Stimulated activated CD8-positive, alpha-beta memory T cell treated with anti-CD3 and anti-CD28 coated beads, Interleukin-12 subunit alpha, Interleukin-12 subunit beta, amount 100 ng/mL, for 24 hours (primary cell): ENCODE results near the gene GNB1L.

Experiments used
- DNase-seq: peaks from one replicate; pipeline ENCODE4 v3.0.0-alpha.2; 2020; ENCODE audit errors: extremely low read depth

GNB1L gene

DNA sequence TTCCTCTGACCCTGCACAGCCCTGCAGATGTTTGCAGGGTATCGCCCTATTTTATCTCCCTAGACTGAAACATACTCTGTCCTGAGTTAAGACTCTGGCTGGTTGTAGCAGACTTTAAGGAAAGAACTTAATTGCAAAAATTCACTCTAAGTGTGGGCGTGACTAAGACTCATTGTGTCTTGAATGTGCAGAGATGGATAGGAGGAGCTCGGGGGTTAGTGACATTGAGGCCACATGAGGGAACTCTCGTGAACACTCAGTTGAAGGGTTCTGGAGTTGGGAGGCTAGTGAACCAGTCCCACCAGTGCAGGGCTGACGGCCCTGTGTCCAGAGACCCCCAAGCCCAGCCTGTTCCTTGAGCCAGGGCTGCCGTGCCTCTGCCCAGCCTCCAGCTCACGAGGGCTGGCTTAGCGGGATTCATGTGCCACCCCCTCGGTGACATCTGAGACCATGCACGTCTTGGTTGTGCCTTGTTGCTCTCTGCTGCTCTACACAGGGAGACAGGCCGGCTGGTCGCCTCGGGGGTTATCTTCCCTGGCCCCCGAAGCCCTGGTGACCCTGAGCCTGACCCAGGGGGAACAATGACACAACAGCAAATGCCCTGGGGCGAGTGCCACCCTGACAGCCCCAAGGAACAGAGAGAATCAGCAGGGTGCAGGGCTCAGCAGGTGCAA, 105.5 kb downstream of the GNB1L start:
- DNase-seq = no peak

DNA sequence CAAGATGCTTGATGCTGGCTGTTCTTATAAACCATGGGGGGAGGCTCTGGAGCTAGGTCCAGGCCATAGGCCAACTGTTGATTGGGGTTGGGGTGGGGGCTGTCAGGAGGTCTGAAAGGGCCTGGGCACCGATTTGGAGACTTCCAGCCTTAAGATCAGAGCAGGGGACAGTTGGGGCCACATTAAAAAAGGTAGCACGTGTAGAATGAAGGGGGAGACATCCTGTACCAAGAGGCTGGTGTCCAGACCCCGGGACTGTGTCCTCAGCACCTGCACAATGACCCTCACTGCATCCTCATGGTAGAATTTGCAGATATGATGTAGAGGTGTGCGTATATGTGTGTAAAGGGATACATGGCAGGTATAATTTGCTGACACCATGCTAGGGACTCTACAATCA, 106.5 kb downstream of the GNB1L start:
- no peak for DNase-seq

DNA sequence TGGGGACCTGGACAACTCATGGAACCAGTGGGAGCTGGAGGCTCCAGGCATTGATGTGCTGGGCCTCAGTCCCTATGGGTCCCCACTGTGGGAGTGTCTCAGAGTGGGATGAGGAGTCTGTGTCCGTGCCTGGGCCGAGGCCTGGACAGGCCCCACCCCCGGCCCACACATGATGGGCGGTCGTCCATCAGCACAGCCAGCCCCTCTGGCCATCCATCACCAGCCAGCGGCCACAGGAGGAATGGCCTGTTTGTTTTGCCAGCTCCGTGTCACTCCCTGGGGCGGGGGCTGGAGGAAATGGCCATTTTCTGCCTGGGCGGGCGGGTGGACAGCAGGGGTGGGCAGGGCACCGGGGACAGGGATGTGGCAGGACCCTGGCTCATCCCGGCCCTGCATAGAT, 107.1 kb downstream of the GNB1L start:
- DNase-seq = no peak

DNA sequence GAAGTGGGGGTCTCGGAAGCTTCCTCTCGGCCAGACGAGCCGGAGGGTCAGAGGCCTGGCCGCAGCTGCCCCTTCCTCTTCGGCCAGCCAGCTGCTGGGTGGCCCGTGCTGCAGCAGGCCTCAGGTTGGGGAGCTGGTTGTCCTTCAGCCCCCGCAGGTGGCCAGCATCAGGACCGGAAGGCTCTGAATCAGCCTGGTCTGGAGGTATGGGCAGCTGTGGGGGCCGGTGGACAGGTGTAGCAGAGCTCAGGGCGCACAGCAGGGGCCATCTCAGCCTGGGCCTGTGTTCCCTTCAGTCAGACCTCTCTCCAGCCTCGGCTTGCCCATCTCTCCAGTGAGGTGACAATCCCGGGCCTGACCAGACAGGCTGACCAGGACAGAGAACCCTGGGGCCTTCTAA, 107.9 kb downstream of the GNB1L start:
- no peak for DNase-seq

DNA sequence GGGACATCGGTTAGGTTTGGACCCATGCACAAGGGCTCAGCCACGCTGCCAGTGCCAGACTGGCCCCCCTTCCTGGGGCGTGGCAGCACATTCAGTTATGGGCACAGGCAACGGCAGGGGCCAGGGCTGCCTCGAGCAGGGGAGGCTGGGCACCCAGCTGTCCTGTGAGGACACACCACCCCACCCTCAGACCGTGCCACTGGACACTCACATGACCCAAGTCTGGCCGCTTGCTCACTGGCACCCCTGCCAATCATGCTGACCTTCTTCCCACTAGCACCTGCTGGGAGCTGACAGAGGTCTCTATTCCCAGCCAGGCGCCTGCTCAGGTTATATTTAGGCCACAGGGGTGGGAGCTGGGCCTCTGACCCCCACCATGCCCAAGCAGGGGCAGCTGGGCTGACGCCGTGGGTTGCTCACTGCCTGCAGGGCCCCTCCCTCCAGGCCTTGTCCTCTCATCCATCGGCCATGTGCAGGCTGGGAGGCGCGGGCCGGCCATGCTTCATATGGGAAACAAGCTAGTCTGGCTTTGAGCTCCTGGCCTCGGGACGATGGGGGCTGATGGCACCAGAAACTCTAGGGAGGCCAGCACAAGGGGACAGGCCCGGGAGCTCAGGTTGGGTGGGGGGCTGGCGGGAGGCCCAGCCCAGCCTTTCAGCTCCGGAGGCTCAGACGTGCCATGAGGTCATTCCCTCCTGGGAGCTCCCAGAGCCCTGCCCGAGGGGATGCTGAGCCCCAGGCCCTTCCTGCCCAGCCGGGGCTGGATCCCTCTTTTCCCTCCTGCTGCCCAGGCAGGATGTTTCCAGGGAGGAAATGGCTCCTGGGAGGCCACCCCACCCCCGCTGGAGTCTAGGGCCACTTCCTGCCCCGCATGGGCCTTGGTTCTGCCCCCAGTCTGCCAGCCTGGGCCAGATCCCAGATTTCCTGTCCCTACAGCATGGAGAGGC, 109.2 kb downstream of the GNB1L start:
- no peak for DNase-seq

DNA sequence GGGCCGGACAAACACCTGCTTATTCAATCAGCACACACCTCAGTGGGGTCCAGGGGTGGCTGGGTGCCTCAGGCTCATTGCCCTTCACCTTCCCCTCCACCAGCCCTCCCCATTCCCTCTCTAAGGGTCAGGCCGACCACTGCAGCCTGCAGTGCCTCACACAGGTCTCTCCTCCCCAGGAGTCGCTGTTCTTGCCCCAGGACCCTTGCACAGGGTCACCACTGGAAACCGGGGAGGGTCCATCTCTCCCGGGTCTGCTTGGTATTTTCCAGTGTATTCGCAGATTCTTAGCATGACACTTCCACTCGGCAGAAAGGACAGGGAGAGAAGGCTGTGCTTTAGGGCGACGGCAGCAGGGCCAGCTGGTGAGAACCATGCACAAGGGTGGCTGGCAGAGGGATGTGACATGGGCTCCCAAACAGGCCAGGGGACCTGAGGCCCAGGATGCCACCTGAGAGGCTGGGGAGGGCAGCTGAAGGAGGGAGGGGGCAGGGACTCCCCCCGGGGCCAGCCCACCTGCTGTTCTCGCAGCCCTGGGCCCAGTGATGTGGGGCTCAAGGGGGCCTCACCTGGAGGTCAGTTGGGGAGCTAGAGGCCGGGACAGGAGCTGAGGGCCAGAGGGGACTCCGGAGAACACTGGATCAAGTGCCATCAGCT, 110.2 kb downstream of the GNB1L start:
- no peak for DNase-seq

DNA sequence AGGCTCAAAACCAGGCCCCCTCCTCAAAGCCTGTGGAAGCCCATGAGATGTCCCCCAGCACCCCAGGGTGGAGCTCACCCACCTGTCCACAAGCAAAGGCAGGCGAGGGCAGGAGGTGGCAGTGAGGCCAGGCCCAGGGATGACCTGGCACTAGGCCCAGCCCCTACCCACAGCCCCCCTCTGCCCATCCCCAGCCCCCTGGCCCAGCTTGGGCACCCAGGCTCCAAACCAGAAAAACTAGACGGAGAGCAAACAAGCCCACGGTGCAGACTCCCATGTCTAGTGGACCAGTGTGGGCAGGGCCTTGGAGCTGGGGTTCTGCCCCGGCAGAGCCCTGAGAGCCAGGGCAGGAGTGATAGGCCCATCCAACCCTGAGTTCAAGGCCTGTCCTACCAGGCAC, 111.0 kb downstream of the GNB1L start:
- DNase-seq = no peak

DNA sequence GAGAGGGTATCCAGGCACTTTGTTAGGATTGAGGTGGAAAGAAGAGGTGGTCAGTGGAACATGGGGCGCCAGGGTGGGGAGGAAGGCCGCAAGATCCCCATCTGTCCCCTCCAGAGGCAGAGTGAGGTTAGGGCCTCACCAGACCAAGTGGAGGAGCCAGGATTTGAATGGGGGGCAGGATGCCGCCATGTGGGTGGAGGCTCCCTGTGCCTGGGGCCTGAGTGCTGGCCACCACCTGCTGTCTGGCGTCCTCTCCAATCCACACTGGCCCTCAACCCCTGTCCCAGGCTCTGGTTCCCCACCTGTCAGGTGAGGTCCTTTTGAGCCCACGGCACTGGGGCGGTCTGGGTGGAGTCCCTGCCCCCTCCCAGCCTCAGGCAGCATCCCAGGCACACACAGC, 111.6 kb downstream of the GNB1L start:
- DNase-seq = no peak

DNA sequence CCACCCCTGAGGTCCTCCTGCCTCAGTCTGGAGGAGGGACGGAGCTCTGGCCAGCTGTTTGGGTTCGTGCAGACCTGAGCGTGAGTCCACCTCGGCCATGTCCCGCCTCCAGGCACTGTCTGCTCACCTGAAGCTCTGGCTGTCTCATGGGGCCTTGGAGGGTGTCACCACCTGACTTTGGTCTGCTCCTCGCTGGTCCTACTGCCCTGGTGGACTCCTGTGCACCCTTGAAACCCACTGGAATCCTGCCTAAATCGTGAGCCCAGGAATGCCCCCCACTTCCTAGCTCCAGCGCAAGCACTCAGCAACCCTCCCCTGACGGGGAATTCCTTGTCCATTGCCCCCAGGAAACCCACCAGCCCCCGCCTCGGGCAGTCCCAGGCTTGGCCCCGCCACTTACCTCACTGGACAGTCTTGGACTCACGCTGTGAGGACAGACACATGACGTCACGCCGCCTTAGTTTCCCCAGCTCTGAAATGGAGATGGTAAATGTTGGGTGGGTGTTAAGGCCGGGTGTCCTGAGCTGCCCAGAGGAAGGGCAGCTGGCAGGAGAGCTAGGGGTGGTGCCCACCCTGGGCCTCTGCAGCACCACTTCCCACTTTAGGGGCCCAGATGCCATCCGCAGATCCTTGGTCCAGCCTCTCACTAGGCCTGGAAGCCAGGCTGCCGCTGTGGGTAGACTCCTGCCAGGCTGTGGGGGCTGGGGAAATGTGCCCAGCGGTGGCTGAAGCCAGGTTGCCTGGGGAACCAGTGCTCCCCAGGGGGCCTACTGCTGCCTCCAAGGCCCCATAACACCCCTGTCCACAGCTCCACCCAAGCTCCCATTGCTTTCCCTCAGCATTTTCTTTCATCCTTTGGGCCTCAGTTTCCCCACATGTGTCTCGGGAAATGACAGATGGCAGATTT, 112.3 kb downstream of the GNB1L start:
- no peak for DNase-seq

DNA sequence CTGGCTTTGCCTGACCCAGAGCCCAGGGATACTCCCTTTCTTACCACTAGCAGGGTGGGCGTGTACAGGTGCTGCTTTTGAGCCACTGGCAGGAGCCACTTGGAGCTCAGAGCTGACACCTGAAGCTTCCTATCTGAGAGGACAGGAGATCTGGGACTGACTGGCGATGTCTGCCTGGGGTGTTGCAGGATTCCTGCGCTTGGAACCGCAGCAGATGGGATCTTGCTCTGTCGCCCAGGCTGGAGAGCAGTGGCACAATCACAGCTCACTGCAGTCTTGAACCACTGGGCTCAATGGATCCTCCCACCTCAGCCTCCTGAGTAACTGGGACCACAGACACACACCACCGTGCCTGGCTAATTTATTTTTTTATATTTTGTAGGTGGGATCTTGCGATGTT, 113.6 kb downstream of the GNB1L start:
- no peak for DNase-seq

DNA sequence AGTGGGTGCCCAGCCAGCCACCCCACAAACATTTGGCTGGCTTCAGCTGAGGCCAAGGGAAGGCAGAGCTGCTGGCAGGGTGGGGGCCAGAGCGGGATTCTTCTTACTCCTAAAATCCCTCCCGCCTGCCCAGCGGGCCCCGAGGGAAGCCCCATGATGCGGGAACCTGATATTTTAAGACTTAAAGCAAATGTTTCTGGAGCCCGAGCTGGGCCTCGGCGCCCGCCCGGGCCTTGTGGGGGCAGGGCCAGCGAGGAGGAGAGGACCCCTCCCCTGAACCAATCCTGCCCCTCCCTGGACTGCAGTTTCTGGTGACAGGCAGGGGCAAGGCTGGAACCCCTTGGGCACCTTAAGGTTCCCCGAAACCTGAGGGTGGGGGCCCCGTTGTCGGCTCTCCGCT, 114.1 kb downstream of the GNB1L start:
- no peak for DNase-seq

DNA sequence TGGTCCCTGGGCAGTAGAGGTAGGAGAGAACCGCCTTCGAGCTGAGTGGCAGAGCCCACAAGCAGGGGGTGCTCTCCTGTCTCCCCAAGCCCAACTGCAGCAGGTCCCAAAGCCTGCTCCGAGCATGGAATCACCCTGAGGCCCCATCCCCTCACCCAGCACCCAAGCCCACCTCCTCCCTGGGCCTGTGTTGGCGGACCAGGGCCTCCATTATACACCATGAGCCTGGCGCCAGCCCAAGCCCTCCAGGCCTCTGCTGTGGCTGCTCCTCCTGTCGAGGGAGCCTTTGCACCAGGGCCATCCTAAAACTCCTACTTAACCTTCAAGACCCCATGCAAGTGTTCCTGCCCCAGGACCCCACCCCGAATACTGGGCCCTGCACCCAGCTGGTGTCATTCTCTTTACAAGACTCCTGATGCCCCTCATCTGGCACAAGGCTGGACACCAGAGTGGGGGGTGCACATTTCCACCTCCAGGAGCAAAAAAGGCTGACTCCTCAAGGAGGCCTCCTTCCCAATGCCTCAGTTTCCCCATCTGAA, 114.7 kb downstream of the GNB1L start:
- no peak for DNase-seq

DNA sequence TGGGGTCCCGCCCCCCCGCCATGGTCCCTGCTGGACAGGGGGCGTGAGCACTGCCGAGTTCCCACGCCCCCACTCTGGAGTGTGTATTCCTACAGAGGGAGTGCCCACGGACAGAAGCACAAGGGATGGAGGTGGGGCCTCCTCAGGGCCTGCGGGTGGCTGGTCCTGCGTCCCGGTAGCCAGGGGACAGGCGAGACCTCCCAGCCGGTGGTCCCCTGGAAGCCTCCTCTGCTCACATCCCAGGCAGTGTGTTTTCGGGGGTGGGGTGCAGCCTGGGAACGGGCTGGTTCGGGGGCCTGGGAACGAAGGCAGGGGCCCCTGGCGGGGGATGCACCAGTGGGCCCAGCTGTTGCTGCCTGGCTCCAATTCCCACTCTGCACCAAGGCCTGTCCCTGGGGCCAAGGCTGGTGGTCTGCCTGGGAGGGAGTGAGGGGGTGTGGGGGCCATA, 115.2 kb downstream of the GNB1L start:
- no peak for DNase-seq

DNA sequence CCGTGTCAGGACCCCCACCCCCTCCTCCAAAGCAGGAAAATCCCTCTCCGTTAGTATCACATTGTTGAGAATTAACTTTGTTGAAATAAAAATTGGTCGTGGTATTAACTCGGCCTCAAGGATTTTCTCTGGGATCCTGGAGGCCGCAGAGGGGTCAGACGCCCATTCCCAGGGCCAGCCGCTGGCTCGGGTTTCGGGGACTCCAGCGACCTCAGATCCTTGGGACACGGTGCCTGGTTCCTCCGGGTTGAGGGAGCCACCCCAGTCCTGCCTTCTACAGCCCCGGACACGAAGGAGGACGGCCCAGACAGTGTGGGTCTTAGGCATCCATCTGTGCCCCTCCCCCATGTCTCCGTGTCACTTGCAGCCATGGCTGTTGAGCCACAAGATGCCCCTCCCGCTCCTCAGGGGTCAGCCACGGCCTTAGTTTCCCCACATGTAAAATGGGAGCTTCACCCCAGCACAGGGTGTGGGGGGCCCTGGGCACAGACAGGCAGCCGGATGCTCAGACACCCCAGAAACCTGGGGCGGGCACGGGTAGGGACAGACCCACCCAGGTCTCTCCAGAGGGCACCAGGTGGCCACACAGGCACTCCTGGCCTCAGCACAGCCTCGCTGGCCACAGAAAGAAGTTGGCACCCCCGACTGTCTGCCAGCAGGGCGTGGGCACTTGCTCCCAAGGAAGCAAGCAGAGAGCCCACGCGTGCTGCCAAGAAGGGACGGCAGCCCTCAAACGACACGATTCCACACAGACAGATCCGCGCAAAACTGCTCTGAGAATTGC, 115.8 kb downstream of the GNB1L start:
- no peak for DNase-seq

DNA sequence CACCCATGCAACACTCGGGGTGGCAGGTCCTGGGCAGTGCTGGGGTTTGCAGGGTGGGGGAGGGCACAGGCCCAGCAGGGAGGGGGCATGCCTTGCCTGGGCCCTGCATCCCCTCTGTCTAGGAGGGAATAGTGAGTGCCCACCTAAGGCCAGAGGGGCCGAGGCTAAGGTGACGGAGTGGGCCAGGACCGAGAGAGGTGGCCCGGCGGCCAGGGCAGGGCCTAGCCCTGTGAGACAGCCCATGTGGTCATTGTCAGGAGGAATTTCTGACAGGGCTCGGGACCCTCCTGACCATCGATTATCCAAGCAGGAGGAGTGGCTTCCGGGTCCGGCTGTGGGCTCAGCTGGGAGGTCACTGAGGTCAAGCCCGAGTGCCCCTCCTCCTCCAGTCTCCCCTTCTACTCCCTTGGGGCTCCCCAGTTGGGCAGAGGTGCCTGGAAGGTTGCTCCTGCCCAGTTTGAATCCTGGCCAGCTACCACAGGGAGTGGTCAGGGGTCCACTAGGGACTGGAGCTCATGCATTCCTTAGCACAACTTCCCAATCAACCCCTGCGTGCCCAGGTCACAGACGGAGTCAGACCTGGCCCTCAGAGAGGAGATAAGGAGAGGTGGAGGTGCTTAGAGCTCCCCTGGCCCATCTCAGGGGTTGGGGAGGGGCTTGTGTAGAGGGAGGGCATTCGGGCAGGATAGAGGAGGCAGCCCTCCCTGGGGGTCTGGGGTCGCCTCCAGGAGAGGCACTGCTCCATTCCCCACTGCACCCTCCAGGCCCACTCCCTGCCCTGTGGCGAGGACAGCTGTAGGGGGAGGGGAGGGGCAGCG, 116.6 kb downstream of the GNB1L start:
- no peak for DNase-seq

DNA sequence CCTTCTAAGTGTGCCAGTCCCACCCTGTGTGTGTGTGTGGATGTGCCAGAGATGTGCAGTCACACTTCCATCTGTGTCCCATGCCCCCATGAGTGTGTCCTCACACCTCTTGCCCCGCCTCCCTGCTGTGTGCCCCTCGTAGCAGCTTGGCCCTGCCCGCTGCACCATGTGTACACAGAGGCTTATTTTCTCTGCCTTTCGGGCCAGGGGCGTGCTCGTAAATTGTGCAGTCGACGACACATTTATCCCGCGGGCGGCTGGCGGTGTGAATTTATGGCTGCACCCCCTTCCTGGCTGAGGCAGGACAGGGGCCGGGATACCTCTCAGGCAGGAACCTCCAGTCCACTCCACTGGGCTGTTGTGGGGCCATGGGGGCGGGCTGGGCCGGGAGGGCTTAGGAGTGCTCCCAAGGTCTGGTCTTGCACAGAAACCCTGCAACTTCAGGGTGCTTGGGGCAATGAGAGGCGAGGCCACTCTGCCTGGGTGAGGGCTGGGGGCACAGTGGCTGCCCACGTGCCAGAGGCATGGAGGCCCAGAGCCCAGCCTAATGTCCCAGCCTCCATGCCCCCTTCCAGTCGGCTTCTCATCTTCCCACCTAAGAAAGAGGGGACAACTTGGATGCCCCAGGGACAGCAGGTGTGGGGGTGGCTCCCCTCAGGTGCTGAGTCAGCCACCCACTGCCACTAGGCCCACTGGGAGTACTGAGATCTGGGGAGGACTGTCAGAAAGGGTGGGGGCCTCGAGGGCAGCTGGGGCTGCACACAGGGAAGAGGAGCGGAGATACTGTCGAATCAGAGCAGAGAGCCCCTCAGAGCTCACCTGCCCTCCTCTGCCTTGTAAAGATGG, 118.8 kb downstream of the GNB1L start:
- no peak for DNase-seq

DNA sequence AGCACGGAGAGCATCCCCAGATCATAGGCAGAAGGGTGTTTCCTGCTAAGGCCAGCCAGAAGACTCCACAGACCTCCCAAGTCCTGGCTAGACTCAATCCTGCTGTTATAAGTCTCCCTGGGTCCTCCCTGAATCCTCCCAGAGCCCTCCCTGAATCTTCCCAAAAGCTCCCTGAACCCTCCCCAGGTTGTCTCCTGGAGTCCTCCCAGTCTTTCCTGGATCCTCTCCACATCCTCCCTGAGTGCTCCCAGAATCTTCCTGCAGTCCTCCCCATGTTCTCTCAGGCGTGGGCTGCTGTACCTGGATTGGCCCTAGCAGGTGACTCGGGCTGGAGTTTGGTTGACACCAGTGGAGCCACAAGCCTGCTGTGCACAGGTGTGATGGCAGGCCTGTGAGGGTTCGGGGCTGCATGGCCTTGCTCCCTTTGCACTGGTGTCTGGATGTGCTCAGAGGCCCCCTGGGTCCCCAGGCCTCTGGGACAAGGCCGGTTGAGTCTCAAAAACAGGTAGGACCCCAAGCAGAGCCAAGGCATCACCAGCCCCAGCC, 119.8 kb downstream of the GNB1L start:
- no peak for DNase-seq

DNA sequence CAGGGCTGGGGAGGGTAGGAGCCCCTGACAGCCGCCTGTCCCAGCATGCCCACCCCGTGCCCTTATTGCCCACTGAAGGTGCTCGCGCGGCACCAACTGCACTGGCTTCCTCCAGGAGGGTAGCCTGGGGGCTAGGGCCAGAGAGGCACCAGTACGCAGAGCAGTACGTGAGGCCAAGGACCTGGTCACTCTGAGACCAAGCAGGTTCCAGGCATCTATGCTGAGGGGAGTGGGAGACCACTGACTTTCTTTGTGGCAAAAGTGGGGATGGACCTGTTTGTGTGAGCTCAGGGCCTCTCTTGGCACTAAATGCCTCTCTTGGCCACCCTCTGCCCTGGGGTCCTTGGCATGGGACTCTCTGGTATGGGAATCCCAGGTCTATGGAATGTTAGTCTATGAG, 120.5 kb downstream of the GNB1L start:
- no peak for DNase-seq
